Suprapubic skin (tissue), 3 donors: ENCODE measurements around the gene GRAPL.
"Not testable (repeated sequence)": the region's sequence is repeated elsewhere in the genome, so short reads cannot be mapped to it uniquely, and the experiment has no call there.

ENCODE experiments used
- EP300 ChIP-seq: sonication (generic); formaldehyde crosslinking; IDR thresholded peaks from one replicate; pipeline ENCODE4 v1.6.1; 2017; ENCODE audit warnings: antibody characterized with exemption
- POLR2A ChIP-seq, 2 donors: fragments of 450-650 bp; IDR thresholded peaks; one replicate each; pipeline ENCODE4 v1.6.1; 2017; ENCODE audit warnings: antibody characterized with exemption in 2 of 2, mild to moderate bottlenecking in 2 of 2, moderate library complexity in 2 of 2
- TF ChIP-seq, protein P1 (sequence below), 2 donors: fragments of 200-600 bp in 1 of 2; fragments of 450-650 bp in 1 of 2; sonication (generic) in 1 of 2; IDR thresholded peaks; one replicate each; pipeline ENCODE4 v1.5.1; 2016 to 2019; ENCODE audit warnings: antibody characterized with exemption in 2 of 2, mild to moderate bottlenecking in 1 of 2, moderate library complexity in 1 of 2

DNA sequence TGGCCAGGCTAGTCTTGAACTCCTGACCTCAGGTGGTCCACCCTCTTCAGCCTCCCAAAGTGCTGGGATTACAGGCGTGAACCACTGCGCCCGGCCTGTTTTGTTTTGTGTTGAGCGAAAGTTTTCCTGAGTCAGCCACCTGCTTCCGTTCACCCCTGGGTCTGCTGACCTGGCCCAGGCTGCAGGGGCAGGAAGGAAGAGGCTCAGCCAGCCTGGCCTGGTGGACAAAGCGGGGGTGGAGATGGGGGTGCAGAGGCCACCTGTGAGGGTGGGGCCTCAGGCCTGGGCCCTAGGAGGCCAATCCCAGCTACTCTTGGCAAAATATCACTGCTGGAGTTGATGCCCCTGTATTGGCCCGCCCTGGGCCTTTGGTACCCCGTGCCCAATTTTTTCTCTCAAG lies 3.7 kb downstream of the GRAPL start:
- TF ChIP-seq, protein P1, sequence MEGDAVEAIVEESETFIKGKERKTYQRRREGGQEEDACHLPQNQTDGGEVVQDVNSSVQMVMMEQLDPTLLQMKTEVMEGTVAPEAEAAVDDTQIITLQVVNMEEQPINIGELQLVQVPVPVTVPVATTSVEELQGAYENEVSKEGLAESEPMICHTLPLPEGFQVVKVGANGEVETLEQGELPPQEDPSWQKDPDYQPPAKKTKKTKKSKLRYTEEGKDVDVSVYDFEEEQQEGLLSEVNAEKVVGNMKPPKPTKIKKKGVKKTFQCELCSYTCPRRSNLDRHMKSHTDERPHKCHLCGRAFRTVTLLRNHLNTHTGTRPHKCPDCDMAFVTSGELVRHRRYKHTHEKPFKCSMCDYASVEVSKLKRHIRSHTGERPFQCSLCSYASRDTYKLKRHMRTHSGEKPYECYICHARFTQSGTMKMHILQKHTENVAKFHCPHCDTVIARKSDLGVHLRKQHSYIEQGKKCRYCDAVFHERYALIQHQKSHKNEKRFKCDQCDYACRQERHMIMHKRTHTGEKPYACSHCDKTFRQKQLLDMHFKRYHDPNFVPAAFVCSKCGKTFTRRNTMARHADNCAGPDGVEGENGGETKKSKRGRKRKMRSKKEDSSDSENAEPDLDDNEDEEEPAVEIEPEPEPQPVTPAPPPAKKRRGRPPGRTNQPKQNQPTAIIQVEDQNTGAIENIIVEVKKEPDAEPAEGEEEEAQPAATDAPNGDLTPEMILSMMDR (IDR thresholded peaks at IDR 0.05) = not testable (repeated sequence)
- not testable (repeated sequence) for TF ChIP-seq EP300; POLR2A (IDR thresholded peaks at IDR 0.05)
